ENCODE data around the gene P4HA1.
A peak's percentile ranks its signal among the peaks of the same experiment; 100 is the strongest.
"Not testable (repeated sequence)": the region's sequence is repeated elsewhere in the genome, so short reads cannot be mapped to it uniquely, and the experiment has no call there.

P4HA1 gene

GRCh38 chr10:73096449-73097304 lies at the start of gene P4HA1:
P4HA1 (minus strand) TSS chr10:73096866; CDS start chr10:73074883, 21,983 bp downstream.
- DNase-seq (ENCODE audit: low read depth) = peak; percentile 81

- no peak for DNase-seq (ENCODE audit: low read depth)
Measured at GRCh38 chr10:73141603-73142002, 44.9 kb upstream of the P4HA1 start.

GRCh38 chr10:73139251-73139650 lies 42.6 kb upstream of the P4HA1 start:
- DNase-seq (ENCODE audit: low read depth) = no peak

- DNase-seq (ENCODE audit: low read depth) = no peak
Measured at GRCh38 chr10:73136627-73137026, 40.0 kb upstream of the P4HA1 start.

- no peak for DNase-seq (ENCODE audit: low read depth)
Measured at GRCh38 chr10:73134727-73135126, 38.1 kb upstream of the P4HA1 start.

GRCh38 chr10:73131913-73132686 lies 35.4 kb upstream of the P4HA1 start:
- DNase-seq (ENCODE audit: low read depth) = no peak

GRCh38 chr10:73131301-73131700 lies 34.6 kb upstream of the P4HA1 start:
- no peak for DNase-seq (ENCODE audit: low read depth)

GRCh38 chr10:73126343-73126742 lies 29.7 kb upstream of the P4HA1 start:
- DNase-seq (ENCODE audit: low read depth) = no peak

- no peak for DNase-seq (ENCODE audit: low read depth)
Measured at GRCh38 chr10:73119952-73120351, 23.3 kb upstream of the P4HA1 start.

- DNase-seq (ENCODE audit: low read depth) = no peak
Measured at GRCh38 chr10:73119457-73119856, 22.8 kb upstream of the P4HA1 start.

- DNase-seq (ENCODE audit: low read depth) = no peak
Measured at GRCh38 chr10:73117976-73118743, 21.5 kb upstream of the P4HA1 start.

- no peak for DNase-seq (ENCODE audit: low read depth)
Measured at GRCh38 chr10:73116017-73116416, 19.4 kb upstream of the P4HA1 start.

- DNase-seq (ENCODE audit: low read depth) = peak; percentile 33
Measured at GRCh38 chr10:73113551-73113950, 16.9 kb upstream of the P4HA1 start.

- DNase-seq (ENCODE audit: low read depth) = not testable (repeated sequence)
Measured at GRCh38 chr10:73112032-73112431, 15.4 kb upstream of the P4HA1 start.

- peak; percentile 43 for DNase-seq (ENCODE audit: low read depth)
Measured at GRCh38 chr10:73110345-73110849, 13.7 kb upstream of the P4HA1 start, which contains the start of gene NUDT13. NUDT13 (plus strand) TSS chr10:73110455; CDS start chr10:73114366, 3,911 bp downstream.

GRCh38 chr10:73109248-73109652 lies 12.6 kb upstream of the P4HA1 start:
- DNase-seq (ENCODE audit: low read depth) = not testable (repeated sequence)

GRCh38 chr10:73106301-73106700 lies 9.6 kb upstream of the P4HA1 start:
- DNase-seq (ENCODE audit: low read depth) = no peak

- DNase-seq (ENCODE audit: low read depth) = no peak
Measured at GRCh38 chr10:73099141-73099540, 2.5 kb upstream of the P4HA1 start.

GRCh38 chr10:73097305-73097670 lies 622 bp upstream of the P4HA1 start:
- no peak for DNase-seq (ENCODE audit: low read depth)

GRCh38 chr10:73096041-73096448 lies 621 bp downstream of the P4HA1 start:
- peak; percentile 36 for DNase-seq (ENCODE audit: low read depth)

GRCh38 chr10:73095481-73096021 lies 1.1 kb downstream of the P4HA1 start:
- DNase-seq (ENCODE audit: low read depth) = peak; percentile 49

- no peak for DNase-seq (ENCODE audit: low read depth)
Measured at GRCh38 chr10:73094986-73095480, 1.6 kb downstream of the P4HA1 start.
